GM21515 (cell line): ENCODE data around the gene LEMD2.
"Not testable (repeated sequence)": the region's sequence is repeated elsewhere in the genome, so short reads cannot be mapped to it uniquely, and the experiment has no call there.

Source experiments
- ATAC-seq: cut with Tn5 transposase; IDR thresholded peaks from one replicate; pipeline ENCODE4 v1.9.1; 2021; ENCODE audit not compliant: unreplicated experiment

Gene LEMD2

DNA sequence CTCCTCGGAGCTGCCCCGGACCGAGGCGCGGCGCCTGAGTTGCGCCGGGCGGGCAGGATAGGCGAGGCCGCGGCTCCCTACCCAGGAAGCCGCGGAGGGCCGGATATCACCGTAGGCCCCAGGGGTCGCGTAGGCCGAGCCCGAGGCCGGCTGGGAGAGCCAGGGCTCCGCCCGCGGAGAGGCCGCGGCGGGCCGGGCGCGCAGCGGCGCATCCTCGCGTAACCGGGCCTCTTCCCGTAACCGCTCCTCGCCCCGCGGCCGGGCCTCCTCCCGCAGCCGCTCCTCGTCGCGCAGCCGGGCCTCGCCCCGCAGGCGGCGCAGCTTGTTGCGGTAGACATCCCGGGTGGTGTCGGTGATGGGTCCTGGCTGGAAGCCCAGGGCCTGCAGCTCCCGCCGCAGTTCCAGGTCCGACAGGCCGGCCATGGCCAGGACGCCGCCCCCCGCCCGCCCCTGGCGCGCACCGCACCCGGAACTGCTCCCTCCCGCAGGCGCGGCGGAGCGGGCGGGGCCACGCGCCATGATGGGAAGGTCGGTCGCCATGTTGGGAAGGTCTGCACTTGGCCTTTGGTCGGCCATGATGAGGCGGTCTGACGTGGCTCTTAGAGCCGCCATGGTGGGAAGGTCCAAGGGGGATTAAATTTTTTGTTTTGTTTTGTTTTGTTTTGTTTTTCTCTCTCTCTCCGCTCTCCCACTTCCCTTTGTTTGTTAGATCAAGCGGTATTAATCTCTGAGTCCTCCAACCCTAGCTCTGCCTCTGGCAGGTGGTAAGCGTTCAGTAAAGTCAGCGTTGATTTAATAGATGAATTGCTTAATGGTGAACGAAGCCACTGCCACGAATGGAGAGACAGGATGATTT, at the start of gene LEMD2:
Gene LEMD2 (minus strand): TSS at position 437 of the 856 bp plus-strand sequence. CDS start 14 bp downstream, at position 423.
- ATAC-seq, result peak; percentile 82

DNA sequence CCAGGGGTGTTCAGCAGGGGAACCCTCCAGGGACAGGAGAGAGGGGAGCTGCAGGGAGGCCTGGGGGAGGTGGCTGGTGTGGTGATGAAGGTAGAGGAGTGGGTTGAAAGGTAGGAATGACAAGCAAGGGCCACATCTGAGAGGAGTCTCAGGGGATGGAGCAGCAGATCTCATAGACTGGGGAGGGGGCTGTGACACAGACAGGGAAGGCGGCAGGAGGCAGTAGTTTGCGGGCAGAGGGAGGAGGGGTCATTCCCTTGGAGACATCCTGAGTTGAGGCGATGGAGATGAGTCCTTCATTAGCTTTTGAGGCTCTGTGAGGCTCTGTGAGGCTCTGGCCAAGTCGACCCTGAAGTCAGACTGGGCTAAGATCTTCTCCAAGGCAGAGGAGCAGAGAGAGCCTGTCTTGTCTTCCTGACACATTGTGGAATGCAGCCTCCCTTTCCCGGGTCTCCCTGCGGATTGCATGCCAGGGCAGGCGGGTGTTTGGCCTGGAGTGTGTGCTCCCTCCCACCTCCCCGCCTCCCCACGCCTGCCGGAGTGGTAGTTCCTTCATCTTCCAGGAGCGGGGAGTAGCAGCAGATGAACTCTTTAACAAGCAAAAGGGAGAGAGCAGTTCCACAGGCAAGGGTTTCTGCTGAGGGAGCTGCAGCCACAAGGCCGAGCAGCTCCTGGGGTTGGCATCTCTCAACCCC, 49.2 kb upstream of the LEMD2 start:
- ATAC-seq, result no peak

DNA sequence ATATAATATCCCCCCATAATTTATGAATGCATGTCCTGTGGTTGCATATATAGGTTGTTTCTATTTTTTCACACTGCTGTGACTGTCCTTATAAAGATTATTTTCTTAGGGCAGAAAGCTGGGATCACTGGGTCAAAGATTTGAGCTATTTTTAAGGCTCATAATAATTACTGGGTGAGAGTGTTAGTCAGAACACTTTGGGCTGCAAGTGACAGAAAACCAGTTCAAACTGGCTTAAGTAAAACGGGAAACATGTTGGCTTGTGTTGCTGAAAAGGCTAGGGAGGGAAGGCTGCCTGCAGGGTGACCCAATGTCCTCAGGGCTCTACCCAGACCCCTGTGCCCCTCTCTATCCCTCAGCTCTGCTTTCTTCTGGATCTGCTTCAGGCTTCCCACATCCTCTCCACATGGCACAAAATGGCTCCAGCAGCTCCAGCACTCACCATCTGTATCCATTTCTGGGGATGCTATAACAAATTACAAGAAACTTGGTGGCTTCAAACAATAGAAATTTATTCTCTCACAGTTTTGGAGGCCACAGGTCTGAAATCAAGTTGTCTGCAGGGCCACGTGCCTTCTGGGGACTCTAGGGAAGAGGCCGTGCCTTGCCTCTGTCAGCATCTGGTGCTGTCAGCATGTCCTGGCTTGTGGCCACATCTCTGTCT, 48.0 kb upstream of the LEMD2 start:
- ATAC-seq, result no peak

DNA sequence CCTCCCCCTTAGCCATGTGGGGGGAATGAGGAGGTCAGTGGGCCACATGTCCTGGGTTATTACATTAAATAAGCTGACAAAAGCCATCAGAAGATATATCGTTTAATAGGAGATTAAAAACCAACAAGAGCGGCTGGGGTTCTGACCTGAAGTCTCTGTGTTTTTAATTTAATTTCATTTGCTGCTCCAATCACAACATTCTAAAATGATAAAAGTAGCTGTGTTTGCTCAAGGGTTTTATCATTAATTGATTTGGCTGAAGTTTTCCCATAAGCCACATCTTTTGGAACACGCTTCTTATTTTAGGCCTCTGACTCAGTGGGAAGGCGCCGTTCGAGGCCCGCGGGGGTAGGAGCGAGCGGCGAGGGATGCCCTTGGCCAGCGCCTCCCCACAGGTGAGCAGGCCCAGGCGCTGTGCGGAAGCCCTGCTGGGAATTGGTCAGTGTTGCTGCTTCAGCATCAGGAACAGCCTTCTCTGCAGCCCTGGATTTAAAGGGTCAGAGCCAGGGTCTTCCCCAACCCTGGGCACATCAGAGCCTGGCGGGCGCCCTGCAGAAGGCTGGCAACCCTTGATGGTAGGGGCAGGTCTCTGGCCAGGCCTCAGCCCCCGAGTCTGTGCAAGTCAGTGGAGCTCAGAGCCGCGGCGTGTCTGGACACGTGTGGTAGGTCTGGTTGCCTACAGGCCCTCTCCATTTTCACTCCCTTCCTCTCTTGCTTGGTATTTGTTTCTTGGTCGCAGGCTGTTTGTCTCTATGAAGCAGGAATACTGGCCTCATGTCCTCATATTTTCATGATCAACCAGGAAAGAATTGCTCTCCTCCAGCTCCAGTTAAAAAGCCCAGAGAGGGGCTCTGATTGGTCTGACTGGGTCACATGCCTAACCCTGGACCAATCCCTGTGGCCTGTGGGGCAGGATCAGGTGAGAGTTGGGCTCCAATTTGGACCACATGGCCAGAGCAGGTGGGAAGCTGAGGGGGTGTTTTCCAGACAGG, 45.8 kb upstream of the LEMD2 start:
- no peak for ATAC-seq

DNA sequence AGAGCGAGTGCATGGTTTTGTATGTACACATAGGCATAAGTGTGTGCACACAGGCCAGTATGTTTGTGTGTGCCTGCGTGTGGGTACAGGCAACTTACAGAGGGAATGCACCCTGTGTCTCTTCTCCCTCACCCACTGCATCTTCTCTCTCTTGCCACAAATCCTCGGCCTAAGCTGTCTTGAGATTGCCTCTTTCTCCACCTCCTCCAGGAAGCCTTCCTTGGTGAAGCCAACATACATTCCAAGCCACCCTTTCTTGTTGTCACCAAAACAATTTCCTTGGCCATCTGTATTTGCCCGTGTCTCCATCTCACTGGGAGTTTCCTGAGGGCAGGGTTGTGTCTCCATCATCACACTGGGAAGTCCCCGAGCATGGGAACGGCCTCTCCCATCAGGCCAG, 44.7 kb upstream of the LEMD2 start:
- no peak for ATAC-seq

DNA sequence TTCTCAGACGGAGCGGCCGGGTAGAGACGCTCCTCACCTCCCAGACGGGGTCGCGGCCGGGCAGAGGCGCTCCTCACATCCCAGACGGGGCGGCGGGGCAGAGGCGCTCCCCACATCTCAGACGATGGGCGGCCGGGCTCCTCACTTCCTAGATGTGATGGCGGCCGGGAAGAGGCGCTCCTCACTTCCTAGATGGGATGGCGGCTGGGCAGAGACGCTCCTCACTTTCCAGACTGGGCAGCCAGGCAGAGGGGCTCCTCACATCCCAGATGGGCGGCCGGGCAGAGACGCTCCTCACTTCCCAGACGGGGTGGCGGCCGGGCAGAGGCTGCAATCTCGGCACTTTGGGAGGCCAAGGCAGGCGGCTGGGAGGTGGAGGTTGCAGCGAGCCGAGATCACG, 43.9 kb upstream of the LEMD2 start:
- ATAC-seq, result not testable (repeated sequence)

DNA sequence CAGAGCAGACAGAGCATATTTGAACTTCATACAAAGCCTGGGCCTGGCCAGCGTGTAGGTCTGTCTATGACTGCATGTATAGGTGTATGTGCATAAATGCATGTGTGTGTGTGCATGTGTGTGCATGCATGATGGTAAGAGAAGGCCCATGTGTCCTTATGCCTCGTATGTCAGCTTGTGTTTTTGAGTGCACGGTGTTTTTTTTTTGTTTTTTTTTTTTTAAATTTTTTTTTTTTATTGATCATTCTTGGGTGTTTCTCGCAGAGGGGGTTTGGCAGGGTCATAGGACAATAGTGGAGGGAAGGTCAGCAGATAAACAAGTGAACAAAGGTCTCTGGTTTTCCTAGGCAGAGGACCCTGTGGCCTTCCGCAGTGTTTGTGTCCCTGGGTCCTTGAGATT, 42.8 kb upstream of the LEMD2 start:
- ATAC-seq, result not testable (repeated sequence)

DNA sequence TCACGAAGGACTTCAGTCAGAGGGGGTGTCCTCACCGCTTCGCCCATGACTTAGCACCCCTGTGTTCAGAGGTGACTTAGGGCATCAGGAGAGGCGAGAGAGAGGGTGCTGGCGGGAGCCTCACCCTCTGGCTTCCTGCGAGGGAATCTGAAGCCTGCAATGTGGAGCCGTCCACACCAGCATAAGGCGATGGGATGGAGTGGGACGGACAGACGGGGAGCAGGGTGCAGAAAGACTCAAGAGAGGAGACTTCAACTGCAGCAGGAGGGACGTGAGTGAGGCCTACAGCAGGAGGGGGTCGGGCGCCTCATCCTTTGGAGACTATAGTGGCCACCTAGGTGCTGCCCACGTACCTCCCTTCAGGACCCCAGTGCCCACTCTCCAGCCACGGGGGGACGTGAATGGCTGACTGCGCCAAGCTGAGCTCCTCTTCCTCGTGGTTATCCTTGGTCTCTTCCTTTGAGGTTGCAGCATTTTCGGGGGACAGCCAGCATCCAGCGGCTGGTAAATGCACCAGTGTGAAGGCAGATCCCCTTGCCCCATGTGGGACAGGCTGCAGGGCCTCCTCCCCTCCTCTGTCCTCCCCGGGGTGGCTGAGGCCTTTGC, 41.8 kb upstream of the LEMD2 start:
- no peak for ATAC-seq

DNA sequence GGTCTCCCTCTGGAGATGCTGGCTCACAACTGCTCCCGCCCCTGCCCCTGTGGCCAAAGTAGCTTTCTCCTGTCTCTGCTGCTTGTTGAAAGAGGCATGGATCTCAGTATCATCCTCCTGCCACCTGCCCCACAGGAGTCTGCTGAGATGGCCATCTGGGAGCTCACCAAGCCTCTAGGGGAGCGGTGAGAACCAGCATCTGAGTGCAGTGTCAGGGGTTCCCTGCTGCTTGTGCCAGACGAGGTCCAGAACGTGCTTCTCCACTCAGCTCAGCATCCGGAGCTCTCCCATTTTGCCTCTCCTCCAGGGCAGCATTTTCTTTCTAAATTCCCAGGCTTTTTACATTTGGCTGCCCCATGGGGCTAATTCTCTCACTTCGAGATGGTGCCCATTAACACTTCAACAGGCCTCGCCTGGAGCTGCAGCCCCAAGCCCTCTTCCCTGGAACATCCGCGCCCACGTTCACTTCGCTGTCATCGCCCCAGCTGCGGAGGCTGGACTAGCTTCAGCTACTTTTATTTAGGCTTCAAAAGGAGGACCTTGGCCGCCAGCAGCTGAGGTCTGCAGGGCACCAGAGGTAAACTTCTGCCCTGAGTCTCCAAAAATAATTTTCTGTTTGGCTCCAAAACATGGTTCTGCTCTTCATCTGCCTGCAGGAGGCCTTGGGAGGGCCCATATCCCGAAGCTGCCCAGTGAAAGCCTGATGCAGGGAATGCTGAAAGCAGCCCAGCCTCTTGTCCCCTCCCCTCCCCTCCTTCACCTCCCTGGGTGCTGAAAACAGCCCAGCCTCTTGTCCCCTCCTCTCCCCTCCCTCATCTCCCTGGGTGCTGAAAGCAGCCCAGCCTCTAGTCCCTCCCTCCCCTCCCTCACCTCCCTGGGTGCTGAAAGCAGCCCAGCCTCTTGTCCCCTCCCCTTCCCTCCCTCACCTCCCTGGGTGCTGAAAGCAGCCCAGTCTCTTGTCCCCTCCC, 40.1 kb upstream of the LEMD2 start:
- ATAC-seq, result no peak

DNA sequence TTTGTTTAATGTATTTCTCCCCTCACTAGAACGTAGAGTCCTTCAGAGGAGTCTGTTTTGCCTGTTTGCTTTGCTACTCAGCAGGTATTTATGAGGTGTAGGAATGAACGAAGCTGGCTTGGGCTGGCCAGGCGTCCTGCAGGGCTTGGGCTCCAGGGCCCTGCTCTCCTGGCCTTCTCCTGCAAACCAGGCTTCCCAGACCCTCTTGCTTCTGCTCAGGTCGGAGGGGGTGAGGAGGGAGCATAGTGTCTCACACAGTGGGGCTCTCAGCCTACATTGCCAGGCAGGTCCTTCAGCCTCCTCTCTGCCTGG, 39.5 kb upstream of the LEMD2 start:
- ATAC-seq, result no peak

DNA sequence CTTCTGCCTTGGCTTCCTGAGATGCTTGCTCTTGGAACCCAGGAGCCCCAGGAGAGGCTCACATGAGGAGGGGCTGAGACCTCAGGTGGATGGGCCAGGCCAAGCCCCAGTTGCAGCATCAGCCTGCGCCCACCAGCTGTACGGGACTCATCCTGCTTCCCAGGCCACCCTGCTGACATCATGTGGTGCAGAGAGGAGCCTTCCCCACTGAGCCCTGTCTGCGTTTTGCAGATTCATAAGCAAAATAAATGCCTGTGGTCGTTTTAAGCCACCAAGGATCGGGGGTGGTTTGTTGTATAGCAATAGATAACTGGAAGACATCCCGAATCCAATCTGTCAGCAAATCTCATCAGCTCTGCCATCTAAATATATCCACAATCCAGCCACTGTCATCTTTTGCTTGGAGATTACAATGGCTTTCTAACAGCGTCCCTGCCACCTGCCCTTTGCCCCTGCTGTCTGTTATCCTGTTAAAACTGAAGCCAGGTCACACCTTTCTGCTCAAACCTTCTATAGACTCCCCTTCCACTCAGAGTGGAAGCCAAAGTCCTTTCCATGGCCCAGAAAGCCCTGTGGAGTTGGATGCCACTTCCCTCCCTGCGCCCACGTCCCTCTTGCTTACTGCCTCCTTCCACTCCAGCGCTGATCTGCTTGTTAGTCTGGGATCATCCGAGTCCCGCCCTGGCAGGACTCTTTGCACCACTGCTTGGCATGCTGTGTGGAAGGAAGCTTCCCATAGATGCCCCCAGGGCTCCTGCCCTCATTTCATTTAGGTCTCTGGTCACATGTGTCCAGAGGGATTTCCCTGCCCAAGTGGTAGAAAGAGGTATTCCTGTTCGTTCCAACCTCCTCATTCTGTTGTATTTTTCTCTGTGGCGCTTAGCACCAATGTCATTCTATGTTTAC, 38.9 kb upstream of the LEMD2 start:
- no peak for ATAC-seq

DNA sequence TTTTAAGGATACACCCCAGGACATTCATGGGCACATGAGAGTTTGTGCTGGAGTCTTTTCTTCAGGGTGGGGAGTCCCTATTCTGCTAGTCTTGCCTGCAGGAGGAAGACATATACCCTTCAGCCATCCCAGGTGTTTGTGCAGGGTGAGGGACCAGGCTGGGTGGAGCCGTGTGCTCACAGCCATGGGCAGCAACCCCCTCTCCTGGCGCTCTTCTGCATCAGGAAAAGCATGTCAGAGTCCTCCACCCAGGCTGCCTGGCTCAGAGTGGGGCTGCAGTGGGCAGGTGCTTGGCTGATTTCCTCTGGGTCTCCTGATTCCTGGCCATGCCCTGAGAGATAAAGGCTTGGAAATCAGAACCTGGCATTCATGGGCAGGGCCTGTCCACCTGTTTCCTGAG, 37.6 kb upstream of the LEMD2 start:
- no peak for ATAC-seq

DNA sequence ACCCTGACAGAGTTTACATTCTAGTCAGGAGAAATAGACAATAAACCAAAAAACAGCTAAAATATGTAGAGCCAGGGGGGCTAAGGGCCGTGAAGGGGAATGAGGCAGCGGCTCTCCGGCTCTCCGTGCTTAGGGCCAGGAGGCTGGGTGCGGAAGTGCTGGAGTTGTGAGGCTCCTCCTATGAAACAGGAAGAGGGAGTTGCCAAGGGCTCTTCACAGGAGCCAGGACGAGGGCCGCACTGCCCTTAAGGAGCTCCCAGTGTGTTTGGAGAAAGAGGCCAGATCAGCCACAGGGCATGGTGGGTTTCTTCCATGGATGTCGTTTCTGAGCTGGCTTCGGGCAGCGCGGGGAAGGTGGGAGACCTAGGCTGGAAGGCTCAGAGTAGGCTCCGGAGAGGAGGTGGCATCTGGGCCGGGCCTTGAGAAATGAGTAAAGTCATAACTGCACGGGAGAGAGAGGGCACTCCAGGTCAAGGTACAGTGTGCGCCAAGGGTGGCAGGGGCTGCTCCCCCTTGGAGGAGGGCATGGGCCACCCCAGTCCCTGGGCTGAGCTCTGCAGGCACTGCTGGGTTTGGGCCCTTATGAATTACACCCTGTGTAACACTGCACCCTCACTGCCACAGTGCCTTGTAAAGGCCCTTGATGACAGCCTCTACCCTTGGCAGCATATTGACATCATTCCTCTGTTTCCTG, 35.7 kb upstream of the LEMD2 start:
- no peak for ATAC-seq

DNA sequence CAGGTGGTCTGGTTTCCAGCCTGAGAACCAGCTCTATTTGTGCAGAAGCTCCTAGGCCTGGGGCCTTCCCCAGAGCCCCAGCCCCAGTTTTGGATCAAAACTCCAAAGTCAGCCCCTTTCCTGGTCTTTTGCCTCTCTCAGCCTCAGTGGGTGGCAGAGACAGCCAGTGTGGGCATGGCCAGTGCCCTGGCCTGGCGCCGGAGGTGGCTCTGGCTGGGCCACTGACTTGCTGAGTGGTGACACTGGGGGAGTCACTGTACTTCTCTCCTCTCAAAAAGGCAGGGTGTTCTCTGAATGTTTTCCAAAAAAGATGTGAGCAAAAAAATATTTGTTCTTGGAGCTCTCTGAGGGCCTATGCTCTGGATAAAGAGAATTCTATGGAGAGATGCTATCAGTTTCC, 34.9 kb upstream of the LEMD2 start:
- ATAC-seq, result no peak

DNA sequence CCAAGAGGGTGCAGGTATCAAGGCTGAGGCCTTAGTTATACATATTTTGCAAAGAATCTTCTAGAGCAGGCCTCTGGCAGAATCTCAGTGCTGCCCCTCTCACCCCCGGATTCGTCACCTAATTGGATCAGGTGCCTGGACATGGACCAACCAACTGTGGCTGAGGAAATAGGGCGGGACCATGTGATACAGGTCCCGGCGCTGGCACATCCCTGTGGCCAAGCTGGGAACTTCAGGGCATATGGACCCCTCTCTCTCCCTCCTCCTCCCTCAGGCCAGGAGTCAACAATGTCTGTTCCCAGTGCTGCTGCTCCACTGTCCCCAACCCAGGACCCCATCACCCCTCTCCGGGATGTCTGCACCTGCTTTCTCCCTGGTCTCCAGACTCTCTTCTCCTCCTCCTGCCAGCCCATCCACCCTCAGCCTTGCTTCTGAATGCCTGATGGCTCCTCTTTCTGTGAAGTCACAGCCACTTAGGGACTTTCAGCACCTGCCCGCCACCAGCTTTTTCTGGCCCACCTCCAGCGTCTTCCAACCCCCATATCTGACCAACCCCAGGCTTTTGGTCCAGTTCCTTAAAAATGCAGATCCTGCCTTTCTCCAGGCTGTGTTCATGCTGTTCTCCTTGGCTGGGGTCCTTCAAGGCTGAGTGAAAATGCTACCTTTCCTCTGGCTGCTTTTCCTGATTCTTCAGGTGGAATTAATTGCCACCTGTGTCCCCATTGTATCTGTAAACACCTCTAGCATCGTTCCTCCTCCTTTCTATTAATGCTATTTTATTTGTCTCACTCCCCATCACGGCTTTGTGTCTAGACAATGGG, 33.9 kb upstream of the LEMD2 start:
- no peak for ATAC-seq

DNA sequence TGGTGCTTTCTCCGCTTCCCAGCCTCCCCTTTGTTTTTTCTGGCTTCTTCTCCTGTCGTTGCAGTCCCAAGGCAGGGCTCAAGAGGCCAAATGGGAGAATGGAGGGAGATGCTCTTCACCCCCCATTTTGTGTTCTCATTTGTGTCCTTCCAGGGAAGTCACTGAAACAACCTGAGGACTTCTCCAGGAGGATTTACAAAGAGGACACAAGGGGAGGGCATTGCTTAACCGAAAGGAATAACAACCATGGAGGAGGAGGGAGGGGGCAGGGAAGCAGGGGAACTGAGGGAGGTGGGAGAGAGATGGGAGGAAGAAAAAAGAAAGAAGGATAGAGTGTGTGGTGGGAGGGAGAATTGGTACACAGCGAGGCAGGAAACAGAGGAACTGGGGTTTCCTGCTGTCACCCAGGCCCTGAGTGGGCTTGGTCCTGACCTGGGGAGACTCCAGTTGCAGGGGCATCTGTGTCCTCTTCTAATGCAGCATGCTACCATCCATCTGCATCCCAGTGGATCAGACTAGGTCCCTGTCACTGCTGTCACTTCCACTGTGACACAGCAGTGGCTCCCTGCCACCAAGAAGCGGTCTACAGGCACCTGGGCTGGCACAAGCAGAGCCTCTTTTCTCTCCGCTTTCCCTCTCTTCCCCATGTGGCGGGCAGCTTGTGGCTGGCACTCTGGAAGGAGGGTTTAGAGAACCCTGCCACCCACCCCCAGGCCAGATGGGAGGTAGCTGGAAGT, 32.0 kb upstream of the LEMD2 start:
- no peak for ATAC-seq
